Superior temporal gyrus (tissue), 1 donor: Measurements from ENCODE around the gene GRK4.
"Not testable (repeated sequence)": the region's sequence is repeated elsewhere in the genome, so short reads cannot be mapped to it uniquely, and the experiment has no call there.

Experiments used
- DNase-seq: peaks from one replicate; pipeline ENCODE4 v3.0.0-alpha.2; 2016; ENCODE audit errors: extremely low spot score

Gene GRK4

GRCh38 chr4:2958446-2958845 lies 4.9 kb upstream of the GRK4 start:
- DNase-seq: no peak

- DNase-seq: not testable (repeated sequence)
Observed at GRCh38 chr4:2960450-2960849, 2.9 kb upstream of the GRK4 start.

DNA sequence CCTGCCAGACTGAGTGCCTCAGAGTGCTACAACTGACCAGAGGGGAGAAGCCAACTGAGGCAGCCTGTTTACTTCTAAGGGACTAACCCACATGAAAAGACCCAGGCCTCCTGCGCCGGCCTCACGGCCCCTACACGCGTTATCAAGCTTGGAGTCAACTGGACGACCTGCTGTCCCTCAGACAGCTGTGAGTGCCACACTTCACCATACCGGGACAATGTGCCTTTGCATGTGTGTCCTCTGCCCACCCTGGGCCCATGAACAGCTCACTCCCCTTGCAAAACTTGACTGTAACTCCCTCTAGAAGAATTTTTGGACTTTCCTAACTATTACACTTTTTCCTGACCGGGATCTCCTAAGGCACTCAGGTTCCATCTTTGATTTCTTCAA lies 2.0 kb upstream of the GRK4 start:
- DNase-seq: no peak

DNA sequence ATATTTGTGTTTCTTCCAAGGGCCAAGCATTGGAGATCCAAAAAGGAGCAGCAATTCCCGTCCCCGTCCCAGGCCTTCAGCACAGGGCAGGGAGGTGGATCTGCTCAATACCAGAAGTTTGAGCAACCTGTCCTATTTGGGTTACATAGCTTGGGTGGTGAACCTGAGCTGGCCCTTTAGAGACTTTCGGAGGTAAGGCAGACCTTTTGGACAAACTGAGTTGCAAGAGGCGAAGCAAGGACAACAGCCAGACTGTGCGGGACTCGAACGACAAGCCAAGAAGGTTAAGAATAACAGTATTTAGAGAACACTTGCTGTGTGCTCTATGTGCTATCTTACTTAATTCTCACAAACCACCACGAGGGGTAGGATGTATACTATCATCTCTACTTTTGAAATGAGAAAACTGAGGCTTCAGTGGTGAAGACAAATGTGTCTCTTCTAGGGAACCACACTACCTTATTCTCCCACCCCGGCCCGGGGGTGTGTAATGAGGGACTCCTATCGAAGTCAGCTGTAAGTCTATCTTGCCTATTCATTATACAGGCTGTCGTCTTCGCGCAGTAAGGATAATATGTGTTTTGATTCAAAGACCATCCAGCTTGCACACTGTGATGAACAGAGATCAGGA lies 1.4 kb upstream of the GRK4 start:
- no peak for DNase-seq

DNA sequence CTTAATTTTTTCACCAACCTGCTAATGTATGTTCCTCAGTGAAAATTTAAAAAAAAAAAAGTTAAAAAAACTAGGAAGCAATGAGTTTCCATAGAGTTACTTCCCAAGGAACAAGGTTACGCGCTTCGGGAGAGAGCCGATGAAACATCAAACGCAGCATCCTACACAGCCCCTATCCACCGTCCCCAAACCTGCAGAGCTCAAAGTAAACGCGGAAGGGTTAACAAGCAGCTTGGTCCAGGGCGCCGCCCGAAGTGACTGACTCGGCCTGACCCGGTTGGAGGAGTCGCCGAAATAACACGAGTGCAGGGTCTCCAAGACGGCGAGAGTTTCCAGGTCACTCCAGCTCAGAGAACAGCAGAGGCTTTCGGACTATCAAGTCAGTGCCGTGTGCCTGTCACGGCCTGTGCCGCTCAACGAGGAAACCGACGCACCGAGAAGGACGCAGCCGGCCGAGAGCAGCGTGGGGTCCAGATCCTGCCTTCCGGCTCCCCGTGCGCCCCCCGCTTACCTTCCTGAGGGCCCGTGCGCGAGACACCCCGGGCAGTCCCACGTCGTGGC lies 677 bp upstream of the GRK4 start:
- DNase-seq: no peak

DNA sequence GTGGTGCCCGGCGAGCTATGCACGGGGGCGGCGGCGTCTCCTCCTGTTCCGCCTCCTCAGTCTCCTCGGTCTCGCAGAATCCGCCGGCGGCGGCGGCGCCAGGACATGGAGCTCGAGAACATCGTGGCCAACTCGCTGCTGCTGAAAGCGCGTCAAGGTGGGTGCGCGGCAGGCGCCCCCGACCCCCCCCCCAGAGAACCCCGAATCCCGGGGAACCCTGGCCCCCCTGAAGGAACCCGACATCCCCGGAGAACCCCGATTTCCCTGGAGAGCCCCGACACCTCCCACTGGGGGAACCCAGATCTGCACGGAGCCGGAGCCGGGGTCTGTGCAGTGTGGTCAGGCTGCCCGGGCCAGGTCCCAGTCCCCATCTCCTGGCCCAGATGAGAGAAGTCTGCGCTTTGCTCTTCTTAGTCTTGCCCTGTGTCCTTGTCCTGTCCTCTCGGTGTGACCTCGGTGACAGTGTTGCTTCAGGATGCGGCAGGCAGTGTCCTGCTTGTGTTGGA lies 648 bp downstream of the GRK4 start:
- DNase-seq: peak; percentile 19

- no peak for DNase-seq
Observed at GRCh38 chr4:2964706-2965258, 1.4 kb downstream of the GRK4 start.

DNA sequence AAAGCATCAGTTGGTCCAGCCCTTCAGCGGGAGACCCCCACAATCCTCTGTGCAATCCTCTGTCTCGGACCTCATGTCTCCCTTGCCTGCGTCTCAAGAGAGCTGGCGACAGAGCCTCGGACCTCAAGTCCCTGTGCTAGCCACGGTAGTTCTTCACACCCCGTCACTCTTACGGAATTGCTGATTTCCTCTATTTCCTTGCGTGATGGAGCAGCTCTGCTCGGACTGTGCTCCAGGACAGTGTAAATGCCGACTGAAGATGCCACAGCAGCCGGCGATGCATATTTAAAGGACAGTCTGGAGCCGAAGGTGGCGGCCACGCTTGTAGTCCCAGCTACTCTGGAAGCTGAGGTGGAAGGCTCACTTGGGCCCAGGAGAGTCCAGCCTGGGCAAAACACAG lies 1.9 kb downstream of the GRK4 start:
- no peak for DNase-seq

GRCh38 chr4:2968381-2968780 lies 5.0 kb downstream of the GRK4 start:
- DNase-seq: no peak

DNA sequence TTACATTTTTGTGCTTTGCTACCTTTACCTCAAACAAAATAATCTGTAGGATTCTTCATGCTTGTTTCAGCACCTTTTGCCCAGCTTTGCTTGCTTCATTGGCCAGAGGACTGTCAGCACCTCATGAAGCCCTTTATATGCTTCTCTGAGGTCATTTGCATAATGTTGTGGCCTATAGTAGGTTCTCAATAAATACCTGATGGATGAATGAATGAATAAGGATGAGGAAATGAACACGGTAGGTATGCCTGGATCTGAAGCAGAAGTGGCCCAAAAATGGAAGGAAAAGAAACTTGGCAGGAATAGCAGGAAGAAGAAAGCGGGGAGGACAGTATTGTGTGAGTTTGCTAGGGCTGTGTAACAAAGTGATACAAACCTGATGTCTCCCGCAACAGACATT lies 7.9 kb downstream of the GRK4 start:
- DNase-seq: no peak

- DNase-seq: peak; percentile 80
Observed at GRCh38 chr4:2977211-2978088, 14.1 kb downstream of the GRK4 start.

- no peak for DNase-seq
Observed at GRCh38 chr4:2981256-2981819, 18.0 kb downstream of the GRK4 start.

DNA sequence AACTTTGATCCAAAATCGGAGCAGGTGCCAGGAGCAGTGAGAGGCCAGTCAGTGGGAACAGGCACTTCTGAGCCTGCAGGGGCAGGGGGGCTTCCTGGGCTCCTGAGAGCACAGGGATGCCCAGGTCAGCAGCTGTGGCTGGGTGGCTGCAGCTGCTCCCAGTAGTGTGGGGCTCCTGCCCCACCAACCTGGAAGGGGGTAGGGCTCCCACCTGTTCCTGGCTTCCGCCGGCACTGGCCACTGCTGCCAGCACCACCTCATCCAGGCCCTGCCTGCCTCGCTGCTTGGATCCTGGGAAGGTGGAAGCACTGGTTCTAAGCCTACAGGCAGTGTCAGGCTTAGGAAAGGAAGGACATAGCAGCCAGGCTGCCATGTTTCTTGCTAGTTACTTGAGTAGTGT lies 18.6 kb downstream of the GRK4 start:
- DNase-seq: no peak

- DNase-seq: not testable (repeated sequence)
Observed at GRCh38 chr4:2983715-2984114, 20.3 kb downstream of the GRK4 start.

GRCh38 chr4:2991243-2991642 lies 27.9 kb downstream of the GRK4 start:
- no peak for DNase-seq

- DNase-seq: no peak
Observed at GRCh38 chr4:2994917-2995316, 31.5 kb downstream of the GRK4 start.

DNA sequence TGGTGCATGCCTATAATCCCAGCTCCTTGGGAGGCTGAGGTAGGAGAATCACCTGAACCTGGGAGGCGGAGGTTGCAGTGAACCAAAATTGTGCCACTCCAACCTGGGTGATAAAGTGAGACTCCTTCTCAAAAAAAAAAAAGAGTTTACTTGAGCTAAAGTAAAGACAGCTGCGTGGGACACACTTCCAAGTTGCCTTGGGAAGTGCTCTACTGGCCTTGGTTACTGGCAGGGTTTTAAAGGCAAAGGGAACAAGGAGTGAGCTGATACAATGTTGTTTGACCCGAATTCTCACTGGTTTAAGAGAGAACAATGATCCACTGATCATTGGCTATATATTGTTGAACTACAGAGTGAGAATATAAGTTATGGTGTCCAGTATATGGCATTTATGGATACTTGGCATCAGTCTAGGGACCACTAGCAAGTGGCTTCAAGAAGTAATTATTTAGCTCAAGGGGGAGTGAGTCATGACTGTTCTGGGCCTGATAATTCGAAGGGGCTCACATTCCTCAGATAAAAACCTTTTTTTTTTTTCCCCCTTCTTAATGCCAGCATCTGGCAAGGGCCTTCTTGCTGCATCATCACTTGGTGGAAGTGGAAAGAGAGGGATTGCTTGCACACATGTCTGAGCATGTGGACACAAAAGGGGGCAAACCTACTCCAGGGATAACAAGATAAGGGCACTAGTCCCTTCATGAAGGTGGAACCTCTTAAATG lies 32.3 kb downstream of the GRK4 start:
- DNase-seq: no peak

DNA sequence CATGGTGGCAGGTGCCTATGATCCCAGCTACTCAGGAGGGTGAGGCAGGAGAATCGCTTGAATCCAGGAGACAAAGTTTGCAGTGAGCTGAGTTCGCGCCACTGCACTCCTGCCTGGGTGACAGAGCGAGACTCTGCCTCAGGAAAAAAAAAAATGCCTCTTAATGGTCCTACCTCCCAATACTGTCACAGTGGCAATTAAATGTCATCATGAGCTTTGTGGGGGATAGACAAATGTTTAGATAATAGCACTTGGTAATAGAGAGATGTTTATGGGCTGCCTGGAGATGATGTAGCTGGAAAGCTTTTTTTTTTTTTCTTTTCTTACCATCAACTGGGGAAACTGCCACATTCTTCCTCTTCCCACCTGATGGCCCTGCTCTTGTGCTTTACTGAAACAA lies 33.0 kb downstream of the GRK4 start:
- no peak for DNase-seq

DNA sequence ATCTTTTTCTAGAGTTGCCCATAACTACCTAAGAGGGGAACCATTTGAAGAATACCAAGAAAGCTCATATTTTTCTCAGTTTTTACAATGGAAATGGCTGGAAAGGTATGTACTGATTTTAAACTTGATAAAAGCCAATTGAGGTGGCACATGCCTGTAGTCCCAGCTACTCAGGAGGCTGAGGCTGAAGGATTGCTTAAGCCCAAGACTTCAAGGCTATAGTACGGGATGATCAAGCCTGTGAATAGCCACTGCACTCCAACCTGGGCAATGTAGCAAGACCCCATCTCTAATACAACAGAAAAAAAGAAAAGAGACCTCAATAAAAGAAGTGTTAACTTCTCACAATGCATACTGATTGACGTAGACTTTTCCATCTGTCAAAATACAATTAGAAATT lies 44.4 kb downstream of the GRK4 start:
- DNase-seq: no peak

DNA sequence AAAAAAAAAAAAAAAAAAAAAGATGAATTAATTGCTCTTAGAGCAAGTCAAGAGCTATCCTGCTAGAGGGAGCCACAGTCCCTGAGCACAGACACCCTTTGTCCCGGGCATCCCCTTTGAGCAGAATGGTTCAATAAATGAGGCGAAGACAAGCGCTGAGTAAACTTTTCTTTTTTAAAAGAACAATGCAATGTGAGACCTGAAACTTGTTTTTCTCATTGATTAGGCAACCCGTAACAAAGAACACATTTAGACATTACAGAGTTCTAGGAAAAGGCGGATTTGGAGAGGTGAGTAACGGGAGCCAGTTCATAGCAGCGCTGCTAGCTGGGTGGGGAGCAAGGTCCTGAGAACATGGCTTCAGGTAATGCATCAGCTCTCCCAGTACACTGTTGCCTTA lies 46.1 kb downstream of the GRK4 start:
- DNase-seq: peak; percentile 37

DNA sequence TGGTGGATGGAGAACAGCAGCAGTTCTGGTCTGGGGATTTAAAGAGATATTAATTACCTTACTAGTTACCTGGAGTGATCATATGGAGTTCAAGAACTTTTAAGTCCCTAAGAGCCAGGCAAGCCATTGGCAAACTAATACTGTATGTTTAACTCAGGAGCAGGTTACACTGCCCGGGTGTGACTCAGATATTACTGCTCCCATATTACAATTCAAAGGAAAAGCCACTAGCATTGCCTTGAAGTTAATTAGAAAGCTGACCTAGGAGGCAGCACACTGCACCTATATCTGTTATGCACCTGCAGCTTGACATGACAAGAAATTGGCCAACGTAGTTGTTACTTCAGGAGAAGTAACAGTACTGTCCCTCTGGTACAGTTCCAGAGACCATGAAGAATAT lies 47.2 kb downstream of the GRK4 start:
- DNase-seq: no peak

DNA sequence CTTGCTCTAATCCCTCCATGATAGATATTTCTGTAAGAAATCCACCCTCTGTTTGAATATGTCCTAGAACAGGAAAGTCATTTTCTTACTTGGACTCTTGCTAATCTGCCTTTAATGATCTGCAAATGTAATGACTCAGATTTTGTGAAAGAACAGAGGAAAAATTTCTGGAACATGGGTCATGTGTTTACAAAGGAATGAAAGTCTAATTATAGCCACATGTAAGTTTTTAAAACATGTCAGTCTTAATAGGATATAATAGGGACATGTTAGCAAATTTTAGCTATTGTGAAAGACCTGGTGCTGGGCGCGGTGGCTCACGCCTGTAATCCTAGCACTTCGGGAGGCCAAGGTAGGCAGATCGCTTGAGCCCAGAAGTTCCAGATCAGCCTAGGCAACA lies 47.6 kb downstream of the GRK4 start:
- DNase-seq: no peak
